ENCODE measurements around the gene LRRC14B.

GRCh38 chr5:207599-207998 is 16.3 kb downstream of the LRRC14B start:
- TF ChIP-seq CTCF (optimal IDR thresholded peaks at IDR 0.05 in 1 of 3, IDR thresholded peaks at IDR 0.05 in 1 of 3, conservative IDR thresholded peaks at IDR 0.05 in 1 of 3; ENCODE audit: extremely low read depth in 1 of 3, insufficient read depth in 2 of 3, low read length in 3 of 3) (no peak), EZH2 (IDR thresholded peaks at IDR 0.05; ENCODE audit: low read length) (no peak)
